PC-9 (cell line): Measurements from ENCODE around the gene IL4I1. TPM values are rescaled to one million over a fixed set of nuclear protein-coding genes. Genes with fewer than 3 reads are reported as not detected.

Experiments
- BruUV-seq: library from RNA; stranded (reverse); fragments of 400-500 nt; replicated peaks from 2 replicates; lab custom pipeline; 2021; lab: Mats Ljungman, UMichigan
- CTCF ChIA-PET: fragments of 300-600 bp; sonication (Branson Sonifier 250); formaldehyde crosslinking; loops from one replicate; lab custom pipeline; 2022; ENCODE audit warnings: antibody characterized with exemption; lab: Charles Lee
- POLR2A ChIA-PET: fragments of 300-600 bp; sonication (Branson Sonifier 250); formaldehyde crosslinking; loops from one replicate; lab custom pipeline; 2022; ENCODE audit warnings: antibody characterized with exemption; ENCODE audit not compliant: unreplicated experiment; lab: Charles Lee
- DNase-seq, 2 experiments: peaks; one replicate each; pipeline versions ENCODE4 v3.0.0 to v3.0.0-alpha.2; 2015 to 2022; ENCODE audit warnings: mixed read lengths in 1 of 2
- H2AFZ ChIP-seq: fragments of 200-600 bp; sonication (generic); 2 replicates; pipeline ENCODE4 v1.8.1; 2017; ENCODE audit warnings: antibody characterized with exemption
- H3F3A ChIP-seq: fragments of 200-600 bp; sonication (generic); 2 replicates; pipeline ENCODE4 v1.8.1; 2017; ENCODE audit warnings: antibody characterized with exemption, mild to moderate bottlenecking, low read depth; ENCODE audit not compliant: insufficient read depth
- H3K27ac ChIP-seq: fragments of 200-600 bp; sonication (generic); 2 replicates; pipeline ENCODE4 v1.6.1; 2016; ENCODE audit warnings: mixed run types
- H3K27me3 ChIP-seq: fragments of 200-600 bp; sonication (generic); 2 replicates; pipeline ENCODE4 v1.6.1; 2016; ENCODE audit warnings: low read depth, mixed run types; ENCODE audit not compliant: insufficient read depth
- H3K36me3 ChIP-seq: fragments of 200-600 bp; sonication (generic); 2 replicates; pipeline ENCODE4 v1.6.1; 2016; ENCODE audit warnings: low read depth, mixed run types
- H3K4me1 ChIP-seq: fragments of 200-600 bp; sonication (generic); replicated peaks from 2 replicates; pipeline ENCODE4 v1.6.1; 2016; ENCODE audit warnings: mixed run types; ENCODE audit not compliant: insufficient read depth
- H3K4me2 ChIP-seq: fragments of 200-600 bp; sonication (generic); 2 replicates; pipeline ENCODE4 v1.6.1; 2017; ENCODE audit warnings: mixed run types
- H3K4me3 ChIP-seq: fragments of 200-600 bp; sonication (generic); 2 replicates; pipeline ENCODE4 v1.6.1; 2016; ENCODE audit warnings: mixed run types
- H3K79me2 ChIP-seq: fragments of 200-600 bp; sonication (generic); 2 replicates; pipeline ENCODE4 v1.6.1; 2017; ENCODE audit warnings: low read depth, mixed run types
- H3K9me2 ChIP-seq: fragments of 200-600 bp; sonication (generic); 2 replicates; pipeline ENCODE4 v1.8.1; 2017; ENCODE audit warnings: mild to moderate bottlenecking; ENCODE audit not compliant: insufficient read depth
- H3K9me3 ChIP-seq: fragments of 200-600 bp; sonication (generic); 2 replicates; pipeline ENCODE4 v1.8.1; 2016; ENCODE audit warnings: low read depth; ENCODE audit not compliant: insufficient read depth
- H4K20me1 ChIP-seq: fragments of 200-600 bp; sonication (generic); 2 replicates; pipeline ENCODE4 v1.8.1; 2017; ENCODE audit not compliant: insufficient read depth
- CTCF ChIP-seq: fragments of 200-600 bp; sonication (generic); conservative IDR thresholded peaks from 2 replicates; pipeline ENCODE4 v1.6.1; 2017; ENCODE audit warnings: mixed run types, antibody characterized with exemption, mild to moderate bottlenecking, moderate library complexity
- EZH2 ChIP-seq: fragments of 200-600 bp; sonication (generic); IDR thresholded peaks from 2 replicates; pipeline ENCODE4 v1.8.0; 2017; ENCODE audit warnings: antibody characterized with exemption, low read depth
- intact Hi-C: fragments of 100-400 bp; cut with micrococcal nuclease; formaldehyde crosslinking; loops from one replicate; pipeline ENCODE4 v1.10.0; 2022; ENCODE audit not compliant: unreplicated experiment
- total RNA-seq: library from RNA; stranded (reverse); gene quantifications from 2 replicates; pipeline ENCODE4 v1.2.3, GENCODE V29; 2021

IL4I1 gene
- total RNA-seq, 1 experiment from 2014 or later = not detected

GRCh38 chr19:49872245-49873128 is 24.2 kb downstream of the IL4I1 start:
- H3K79me2 ChIP-seq = peaks cover 37% of the 10 kb centered on the region
- 0 out of 2 replicates have a peak, but pooled peaks cover 8% of the 10 kb centered on the region for H3K36me3 ChIP-seq
- H3K27ac ChIP-seq = no peak overlapping the region

DNA sequence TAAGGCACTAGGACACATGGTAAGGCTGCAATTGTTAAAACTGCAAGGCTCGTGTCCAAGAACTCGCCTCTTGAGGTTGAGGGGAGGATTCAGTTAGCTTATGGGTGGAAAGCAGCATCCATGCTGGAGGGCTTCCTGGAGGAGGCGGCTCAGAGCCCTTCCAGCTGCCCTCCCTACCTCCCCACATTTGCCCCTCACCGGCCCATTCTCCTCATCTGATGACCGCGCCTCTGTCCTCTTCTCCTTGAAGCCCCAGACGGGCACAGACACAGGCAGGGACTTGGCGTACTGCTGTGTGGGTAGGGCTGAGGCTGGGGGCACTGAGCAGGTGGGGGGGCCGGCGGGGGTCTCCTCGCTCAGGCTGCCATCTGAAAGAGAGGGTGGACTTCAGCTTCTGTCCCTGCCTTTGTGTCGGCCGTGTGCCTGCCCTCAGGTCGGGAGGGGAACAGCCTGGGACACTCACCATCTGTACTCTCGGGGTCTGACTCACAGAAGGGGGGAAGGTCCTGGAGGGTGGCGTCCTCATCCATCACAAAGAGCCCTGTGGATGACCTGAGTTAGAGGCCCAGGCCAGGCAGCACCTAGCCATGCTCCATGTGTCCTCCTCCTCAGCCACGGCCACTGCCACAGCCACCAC is 25.2 kb downstream of the IL4I1 start:
- H3K9me3 ChIP-seq = no peaks in the 10 kb centered on the region
- H2AFZ ChIP-seq = no peak overlapping the region
- 0 out of 2 replicates have a peak, but pooled peaks cover 8% of the 10 kb centered on the region for H3K36me3 ChIP-seq
- H3K4me3 ChIP-seq = no peak overlapping the region
- peaks cover 26% of the 10 kb centered on the region for H4K20me1 ChIP-seq
- no peaks in the 10 kb centered on the region for H3K9me2 ChIP-seq
- no peaks in the 10 kb centered on the region for H3K27me3 ChIP-seq
- POLR2A ChIA-PET = no interaction called here
- H3K79me2 ChIP-seq = peaks cover 41% of the 10 kb centered on the region
- TF ChIP-seq CTCF = no peak
- TF ChIP-seq EZH2 = no peak
- DNase-seq = no peak
- intact Hi-C loops = no loop called here
- H3F3A ChIP-seq = peaks cover 48% of the 10 kb centered on the region
- CTCF ChIA-PET = no interaction called here
- no TSS peak for BruUV-seq
- H3K4me1 ChIP-seq = peaks cover 28% of the 10 kb centered on the region
- no peak overlapping the region for H3K27ac ChIP-seq
- no peak overlapping the region for H3K4me2 ChIP-seq

More at GRCh38 chr19:49872245-49873128, 24.2 kb downstream of the IL4I1 start:
- POLR2A ChIA-PET = no interaction called here
- no peaks in the 10 kb centered on the region for H3K9me3 ChIP-seq
- no TSS peak for BruUV-seq
- H3F3A ChIP-seq = peaks cover 40% of the 10 kb centered on the region
- no peak overlapping the region for H3K4me2 ChIP-seq
- no peak overlapping the region for H2AFZ ChIP-seq
- no peaks in the 10 kb centered on the region for H3K9me2 ChIP-seq
- CTCF ChIA-PET = no interaction called here
- TF ChIP-seq CTCF (no peak), EZH2 (no peak)
- peaks cover 23% of the 10 kb centered on the region for H4K20me1 ChIP-seq
- no peaks in the 10 kb centered on the region for H3K27me3 ChIP-seq
- no peak overlapping the region for H3K4me3 ChIP-seq
- no peak for DNase-seq
- intact Hi-C loops = no loop called here
- peaks cover 27% of the 10 kb centered on the region for H3K4me1 ChIP-seq

- intact Hi-C loops = loop anchor here (1.0 kb wide), 1 partner anchor 193 kb away; the partner anchor contains the start of gene PRMT1
- Histone ChIP-seq H3K9me3 (no peaks in the 10 kb centered on the region), H3K9me2 (no peaks in the 10 kb centered on the region), H3K79me2 (peaks cover 42% of the 10 kb centered on the region), H4K20me1 (peaks cover 32% of the 10 kb centered on the region), H2AFZ (no peak overlapping the region), H3K4me2 (peak overlapping the region; percentile 71), H3K27ac (no peak overlapping the region), H3K27me3 (no peaks in the 10 kb centered on the region), H3F3A (peaks cover 58% of the 10 kb centered on the region), H3K4me3 (peak overlapping the region; percentile 48; the same call in 1 of the 2 replicates), H3K36me3 (0 out of 2 replicates have a peak, but pooled peaks cover 8% of the 10 kb centered on the region), H3K4me1 (peaks cover 38% of the 10 kb centered on the region)
- TF ChIP-seq EZH2 (no peak), CTCF (no peak)
- DNase-seq = no peak
- ChIA-PET POLR2A (interaction anchor here (0.6 to 0.9 kb wide), 2 partner anchors 58 to 280 kb away, joined by 3 to 10 read pairs; no protein-coding TSS in a partner anchor), CTCF (no interaction called here)
- no TSS peak for BruUV-seq
Measured at GRCh38 chr19:49870309-49870901, 26.3 kb downstream of the IL4I1 start.
